ENCODE measurements around the gene PPY.
A peak's percentile ranks its signal among the peaks of the same experiment; 100 is the strongest.
"Not testable (repeated sequence)": the region's sequence is repeated elsewhere in the genome, so short reads cannot be mapped to it uniquely, and the experiment has no call there.

PPY gene

GRCh38 chr17:43976963-43977837 lies 34.9 kb upstream of the PPY start:
- DNase-seq (ENCODE audit: low read depth in 1 of 2, low spot score in 1 of 2), result no peak
- in situ Hi-C loops (cut with HindIII; ENCODE audit: low pct_unique_long_range_greater_than_20kb, low sequenced_read_pairs), result no loop called here
- TF ChIP-seq JUND (IDR thresholded peaks at IDR 0.05; ENCODE audit: low read depth), result no peak

GRCh38 chr17:43975898-43976297 lies 33.6 kb upstream of the PPY start:
- in situ Hi-C loops (cut with HindIII; ENCODE audit: low pct_unique_long_range_greater_than_20kb, low sequenced_read_pairs), result no loop called here
- DNase-seq (ENCODE audit: low read depth in 1 of 2, low spot score in 1 of 2), result no peak
- TF ChIP-seq JUND (IDR thresholded peaks at IDR 0.05; ENCODE audit: low read depth), result no peak

GRCh38 chr17:43974382-43975266 lies 32.3 kb upstream of the PPY start:
- DNase-seq (ENCODE audit: low read depth in 1 of 2, low spot score in 1 of 2), result no peak
- in situ Hi-C loops (cut with HindIII; ENCODE audit: low pct_unique_long_range_greater_than_20kb, low sequenced_read_pairs), result no loop called here
- TF ChIP-seq JUND (IDR thresholded peaks at IDR 0.05; ENCODE audit: low read depth), result no peak

GRCh38 chr17:43972444-43973212 lies 30.4 kb upstream of the PPY start:
- in situ Hi-C loops (cut with HindIII; ENCODE audit: low pct_unique_long_range_greater_than_20kb, low sequenced_read_pairs); DNase-seq (ENCODE audit: low read depth in 1 of 2, low spot score in 1 of 2): not testable (repeated sequence)

GRCh38 chr17:43971436-43971835 lies 29.2 kb upstream of the PPY start:
- DNase-seq (ENCODE audit: low read depth in 1 of 2, low spot score in 1 of 2); in situ Hi-C loops (cut with HindIII; ENCODE audit: low pct_unique_long_range_greater_than_20kb, low sequenced_read_pairs): not testable (repeated sequence)

GRCh38 chr17:43970366-43970765 lies 28.1 kb upstream of the PPY start:
- in situ Hi-C loops (cut with HindIII; ENCODE audit: low pct_unique_long_range_greater_than_20kb, low sequenced_read_pairs), result no loop called here
- no peak for DNase-seq (ENCODE audit: low read depth in 1 of 2, low spot score in 1 of 2)
- no peak for TF ChIP-seq JUND (IDR thresholded peaks at IDR 0.05; ENCODE audit: low read depth)

GRCh38 chr17:43967251-43967875 lies 25.1 kb upstream of the PPY start:
- no peak for DNase-seq (ENCODE audit: low read depth in 1 of 2, low spot score in 1 of 2)
- in situ Hi-C loops (cut with HindIII; ENCODE audit: low pct_unique_long_range_greater_than_20kb, low sequenced_read_pairs), result no loop called here
- TF ChIP-seq JUND (IDR thresholded peaks at IDR 0.05; ENCODE audit: low read depth), result no peak

GRCh38 chr17:43966276-43966675 lies 24.0 kb upstream of the PPY start:
- in situ Hi-C loops (cut with HindIII; ENCODE audit: low pct_unique_long_range_greater_than_20kb, low sequenced_read_pairs), result no loop called here
- DNase-seq (ENCODE audit: low read depth in 1 of 2, low spot score in 1 of 2), result peak in 1 of 2 experiments; percentile 19
- no peak for TF ChIP-seq JUND (IDR thresholded peaks at IDR 0.05; ENCODE audit: low read depth)

- no peak for DNase-seq (ENCODE audit: low read depth in 1 of 2, low spot score in 1 of 2)
- no peak for TF ChIP-seq JUND (IDR thresholded peaks at IDR 0.05; ENCODE audit: low read depth)
- in situ Hi-C loops (cut with HindIII; ENCODE audit: low pct_unique_long_range_greater_than_20kb, low sequenced_read_pairs), result no loop called here
Measured at GRCh38 chr17:43962479-43962878, 20.2 kb upstream of the PPY start.

GRCh38 chr17:43961954-43962353 lies 19.7 kb upstream of the PPY start:
- in situ Hi-C loops (cut with HindIII; ENCODE audit: low pct_unique_long_range_greater_than_20kb, low sequenced_read_pairs), result no loop called here
- DNase-seq (ENCODE audit: low read depth in 1 of 2, low spot score in 1 of 2), result no peak
- no peak for TF ChIP-seq JUND (IDR thresholded peaks at IDR 0.05; ENCODE audit: low read depth)

- in situ Hi-C loops (cut with HindIII; ENCODE audit: low pct_unique_long_range_greater_than_20kb, low sequenced_read_pairs); DNase-seq (ENCODE audit: low read depth in 1 of 2, low spot score in 1 of 2): not testable (repeated sequence)
Measured at GRCh38 chr17:43961292-43961691, 19.0 kb upstream of the PPY start.

- no peak for DNase-seq (ENCODE audit: low read depth in 1 of 2, low spot score in 1 of 2)
- in situ Hi-C loops (cut with HindIII; ENCODE audit: low pct_unique_long_range_greater_than_20kb, low sequenced_read_pairs), result no loop called here
- no peak for TF ChIP-seq JUND (IDR thresholded peaks at IDR 0.05; ENCODE audit: low read depth)
Measured at GRCh38 chr17:43958748-43959352, 16.6 kb upstream of the PPY start.

Measured in T47D (cell line).